Right lobe of liver (tissue), 6 donors: ENCODE data around the gene RNF138. TPM values are rescaled to one million over a fixed set of nuclear protein-coding genes. Genes with fewer than 3 reads are reported as not detected.

ENCODE experiments used
- ATAC-seq, 4 donors: fragments of 200-7000 bp; cut with Tn5 transposase; one replicate each; pipeline ENCODE4 v1.9.1; 2020; ENCODE audit warnings: mild to moderate bottlenecking in 4 of 4, moderate library complexity in 4 of 4
- DNase-seq, 3 donors: peaks; one replicate each; pipeline ENCODE4 v3.0.0-alpha.2; 2020
- H3K27ac ChIP-seq, 3 donors: fragments of 200-600 bp; one replicate each; pipeline ENCODE4 v1.8.0; 2022
- H3K27me3 ChIP-seq, 2 donors: fragments of 200-600 bp; one replicate each; pipeline ENCODE4 v1.8.0; 2022
- H3K36me3 ChIP-seq, 4 donors: fragments of 200-600 bp; sonication (generic) in 1 of 4; one replicate each; pipeline versions ENCODE4 v1.5.1 to v1.8.0; 2017 to 2022; ENCODE audit warnings: control low read depth in 1 of 4
- H3K4me1 ChIP-seq, 4 donors: fragments of 200-600 bp; sonication (generic) in 1 of 4; one replicate each; pipeline versions ENCODE4 v1.5.1 to v1.8.0; 2017 to 2022; ENCODE audit warnings: control low read depth in 1 of 4
- H3K4me3 ChIP-seq, 3 donors: fragments of 200-600 bp; one replicate each; pipeline ENCODE4 v1.8.0; 2022
- H3K9me3 ChIP-seq, 4 donors: fragments of 200-600 bp; sonication (generic) in 1 of 4; one replicate each; pipeline versions ENCODE4 v1.5.1 to v1.8.0; 2017 to 2022; ENCODE audit warnings: control low read depth in 1 of 4
- POLR2A ChIP-seq: fragments of 450-650 bp; IDR thresholded peaks from one replicate; pipeline ENCODE4 v1.6.1; 2017; ENCODE audit warnings: antibody characterized with exemption, mild to moderate bottlenecking
- WGBS: methylation state at CpG from one replicate; pipeline ENCODE4 v1.1.6; 2018; ENCODE audit warnings: low coverage, low lambda C conversion rate; ENCODE audit not compliant: insufficient coverage; ENCODE audit errors: missing lambda C conversion rate; 5-methylcytosine and 5-hydroxymethylcytosine counted together
- intact Hi-C, 2 donors: fragments of 100-400 bp; cut with DNase I; formaldehyde crosslinking; loops; one replicate each; pipeline versions ENCODE4 v1.11.2 to v1.14.1; 2022
- total RNA-seq, 6 experiments: library from RNA; depleted of rRNA in 2 of 6; stranded (reverse); fragments of >200 nt in 2 of 6; fragmentation: NEBNext Ultra II Directional in 3 of 6; extraction: Animal tissue kit (Norgen Biotek cat#: 25700) in 3 of 6; gene quantifications; one replicate each; pipeline versions ENCODE4 v1.1.0 to v1.2.4, GENCODE V29; 2016 to 2023
- TF ChIP-seq, protein P1 (sequence below), 4 donors: fragments of 200-600 bp in 3 of 4; fragments of 450-650 bp in 1 of 4; IDR thresholded peaks; one replicate each; pipeline versions ENCODE4 v1.5.1 to v1.8.0; 2016 to 2022; ENCODE audit warnings: antibody characterized with exemption in 4 of 4, mild to moderate bottlenecking in 2 of 4
- donor health status: DM: no; HTN: yes; CAD: no.
- donor health status: DM: no; HTN: no; CAD: no.
- donor health status: DM: no; HTN: no; CAD: no.
- donor health status: DM: no; HTN: yes; CAD: no.
- donor health status: DM: no; HTN: yes; CAD: no.

The RNF138 gene
- total RNA-seq, 6 experiments from 2014 or later, result 9.3 to 17.5 (median 12.7) TPM

DNA sequence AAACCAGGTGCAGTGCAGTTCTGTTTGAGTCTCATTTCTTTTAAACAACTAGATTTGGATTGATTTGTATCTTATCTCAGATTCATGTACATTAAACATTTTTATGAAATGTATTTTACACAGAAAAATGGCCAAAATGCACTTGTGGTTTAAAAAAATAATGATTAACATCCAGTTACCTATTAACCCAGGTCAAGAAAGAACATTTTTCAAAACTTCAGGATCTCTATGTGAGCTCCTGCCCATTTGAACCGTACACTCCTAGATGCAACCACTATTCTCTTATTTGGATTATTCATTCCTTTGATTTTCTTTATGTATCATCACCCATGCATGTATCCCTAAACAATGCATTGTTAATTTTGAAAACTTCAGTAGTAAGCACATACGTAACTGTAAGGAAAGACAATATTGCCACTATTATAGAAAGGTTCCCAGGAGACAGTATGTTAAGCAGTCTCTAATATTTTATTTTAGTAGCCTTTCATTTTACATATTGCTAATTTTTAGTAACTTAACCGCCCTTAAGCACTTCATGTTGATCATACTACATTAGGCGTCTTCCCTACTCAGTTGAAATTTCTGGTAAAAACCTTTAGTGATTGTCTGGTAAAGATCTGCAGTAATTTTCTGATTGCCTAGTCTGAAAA lies 22.7 kb downstream of the RNF138 start:
- ATAC-seq (peak; percentile 63 to 91 (median 78)), DNase-seq (no peak)
- Histone ChIP-seq H3K27ac (peak overlapping the region in 1 of 3 donors; percentile 42), H3K27me3 (no peaks in the 10 kb centered on the region), H3K9me3 (no peaks in the 10 kb centered on the region), H3K36me3 (peaks cover 0 to 12% (median 0%) of the 10 kb centered on the region in 4 donors), H3K4me3 (no peak overlapping the region), H3K4me1 (peaks cover 0 to 21% (median 5%) of the 10 kb centered on the region in 4 donors)
- TF ChIP-seq, protein P1, sequence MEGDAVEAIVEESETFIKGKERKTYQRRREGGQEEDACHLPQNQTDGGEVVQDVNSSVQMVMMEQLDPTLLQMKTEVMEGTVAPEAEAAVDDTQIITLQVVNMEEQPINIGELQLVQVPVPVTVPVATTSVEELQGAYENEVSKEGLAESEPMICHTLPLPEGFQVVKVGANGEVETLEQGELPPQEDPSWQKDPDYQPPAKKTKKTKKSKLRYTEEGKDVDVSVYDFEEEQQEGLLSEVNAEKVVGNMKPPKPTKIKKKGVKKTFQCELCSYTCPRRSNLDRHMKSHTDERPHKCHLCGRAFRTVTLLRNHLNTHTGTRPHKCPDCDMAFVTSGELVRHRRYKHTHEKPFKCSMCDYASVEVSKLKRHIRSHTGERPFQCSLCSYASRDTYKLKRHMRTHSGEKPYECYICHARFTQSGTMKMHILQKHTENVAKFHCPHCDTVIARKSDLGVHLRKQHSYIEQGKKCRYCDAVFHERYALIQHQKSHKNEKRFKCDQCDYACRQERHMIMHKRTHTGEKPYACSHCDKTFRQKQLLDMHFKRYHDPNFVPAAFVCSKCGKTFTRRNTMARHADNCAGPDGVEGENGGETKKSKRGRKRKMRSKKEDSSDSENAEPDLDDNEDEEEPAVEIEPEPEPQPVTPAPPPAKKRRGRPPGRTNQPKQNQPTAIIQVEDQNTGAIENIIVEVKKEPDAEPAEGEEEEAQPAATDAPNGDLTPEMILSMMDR (IDR thresholded peaks at IDR 0.05), result no peak
- no peak for TF ChIP-seq POLR2A
- intact Hi-C loops, result no loop called here
- WGBS, result 59% methylated on average over 4 of the region's 4 CpGs

- no peaks in the 10 kb centered on the region for H3K9me3 ChIP-seq
- H3K4me3 ChIP-seq, result no peak overlapping the region
- no peak for DNase-seq
- intact Hi-C loops, result no loop called here
- 49% methylated on average over 5 of the region's 5 CpGs for WGBS
- H3K27me3 ChIP-seq, result no peaks in the 10 kb centered on the region
- peaks cover 0 to 9% (median 0%) of the 10 kb centered on the region in 4 donors for H3K4me1 ChIP-seq
- peaks cover 0 to 37% (median 6%) of the 10 kb centered on the region in 4 donors for H3K36me3 ChIP-seq
- ATAC-seq, result peak; percentile 55 to 77 (median 70)
- no peak overlapping the region for H3K27ac ChIP-seq
- no peak for TF ChIP-seq POLR2A
- TF ChIP-seq, protein P1 (IDR thresholded peaks at IDR 0.05), result no peak
These were observed 30.4 kb downstream of the RNF138 start for GRCh38 chr18:32122039-32122438.

DNA sequence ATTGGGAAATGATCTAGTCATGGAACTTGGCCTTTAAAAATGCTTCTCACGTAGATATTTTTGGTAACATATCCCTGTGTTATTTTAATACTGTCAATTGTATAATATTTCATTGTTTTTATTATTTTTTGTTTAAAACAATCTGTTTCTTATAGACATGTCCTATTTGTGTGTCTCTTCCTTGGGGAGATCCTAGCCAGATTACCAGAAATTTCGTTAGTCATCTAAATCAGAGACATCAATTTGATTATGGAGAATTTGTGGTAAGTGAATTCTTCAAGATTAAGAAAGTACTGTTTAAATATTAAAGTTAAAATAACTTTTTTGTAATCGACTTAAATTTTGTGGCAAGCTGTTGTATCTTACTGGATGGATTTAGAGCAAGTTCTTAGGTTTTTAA lies 34.9 kb downstream of the RNF138 start:
- Histone ChIP-seq H3K9me3 (no peaks in the 10 kb centered on the region), H3K36me3 (peaks cover 0 to 66% (median 10%) of the 10 kb centered on the region in 4 donors), H3K4me3 (no peak overlapping the region), H3K4me1 (peaks cover 0 to 6% (median 0%) of the 10 kb centered on the region in 4 donors), H3K27me3 (no peaks in the 10 kb centered on the region), H3K27ac (no peak overlapping the region)
- DNase-seq, result no peak
- ATAC-seq, result no peak
- intact Hi-C loops, result no loop called here
- TF ChIP-seq, protein P1 (IDR thresholded peaks at IDR 0.05), result no peak
- TF ChIP-seq POLR2A, result no peak
- WGBS, result 90% methylated on average over 3 of the region's 3 CpGs

GRCh38 chr18:32135625-32136024 lies 44.0 kb downstream of the RNF138 start:
- peaks cover 0 to 7% (median 3%) of the 10 kb centered on the region in 4 donors for H3K36me3 ChIP-seq
- no peak for ATAC-seq
- 69% methylated on average over 2 of the region's 2 CpGs for WGBS

More at GRCh38 chr18:32135625-32136024, 44.0 kb downstream of the RNF138 start:
- H3K9me3 ChIP-seq, result no peaks in the 10 kb centered on the region
- H3K4me3 ChIP-seq, result no peak overlapping the region
- TF ChIP-seq, protein P1 (IDR thresholded peaks at IDR 0.05), result no peak
- no peak for TF ChIP-seq POLR2A
- H3K27me3 ChIP-seq, result no peaks in the 10 kb centered on the region
- intact Hi-C loops, result no loop called here
- no peak overlapping the region for H3K27ac ChIP-seq
- DNase-seq, result no peak
- H3K4me1 ChIP-seq, result no peaks in the 10 kb centered on the region
